ENCODE data around the gene ARL10. TPM values are rescaled to one million over a fixed set of nuclear protein-coding genes. Genes with fewer than 3 reads are reported as not detected.

Gene ARL10
- total RNA-seq, 1 experiment from 2014 or later, result 9.6 TPM

- no peak overlapping the region for H3K18ac ChIP-seq (ENCODE audit: insufficient read length, low read depth, low read length)
- no peak overlapping the region for H3K4me2 ChIP-seq (ENCODE audit: insufficient read depth, insufficient read length, low read length)
- H4K8ac ChIP-seq (replicated peaks; ENCODE audit: insufficient read length, low read depth, low read length), result no peak overlapping the region
- H2AK5ac ChIP-seq (ENCODE audit: insufficient read length, low read length), result no peak overlapping the region
- Mint-ChIP-seq H3K36me3 (ENCODE audit: insufficient read depth in 1 of 3, low read depth in 3 of 3) (peaks cover 48 to 96% (median 89%) of the 10 kb centered on the region in 3 experiments), H3K4me3 (no peak overlapping the region), H3K27me3 (ENCODE audit: low read depth) (no peaks in the 10 kb centered on the region), H3K4me1 (no peaks in the 10 kb centered on the region), H3K9me3 (no peaks in the 10 kb centered on the region), H3K27ac (no peak overlapping the region)
- H3K4me1 ChIP-seq (ENCODE audit: insufficient read depth, low read length), result no peaks in the 10 kb centered on the region
- no peak overlapping the region for H3K14ac ChIP-seq (ENCODE audit: insufficient read depth, low read length)
- H2BK5ac ChIP-seq (ENCODE audit: insufficient read length, low read length), result no peak overlapping the region
- H3K27ac ChIP-seq (ENCODE audit: insufficient read length, low read depth, low read length), result no peak overlapping the region
- H2BK120ac ChIP-seq (ENCODE audit: low read depth, low read length, poor library complexity, severe bottlenecking), result no peak overlapping the region
- no peaks in the 10 kb centered on the region for H3K79me2 ChIP-seq (ENCODE audit: insufficient read depth, low read length)
- WGBS (ENCODE audit: extremely low coverage, insufficient read length, low lambda C conversion rate), result no CpG with 5 or more reads among the region's 8 CpGs
- H2BK15ac ChIP-seq (ENCODE audit: low read depth, low read length), result no peak overlapping the region
- no peak overlapping the region for H3K4ac ChIP-seq (ENCODE audit: low read depth, low read length)
- no peak overlapping the region for H3T11ph ChIP-seq (ENCODE audit: low read length)
- no peaks in the 10 kb centered on the region for H3K9me3 ChIP-seq (ENCODE audit: control insufficient read depth, low read depth, low read length)
- no peaks in the 10 kb centered on the region for H3K23me2 ChIP-seq (ENCODE audit: insufficient read length, low read depth, low read length, poor library complexity, severe bottlenecking)
- no peak overlapping the region for H3K56ac ChIP-seq (ENCODE audit: insufficient read length, low read depth, low read length)
- H3K9ac ChIP-seq (ENCODE audit: extremely low read depth, insufficient read length, low read length), result no peak overlapping the region
- H3K27me3 ChIP-seq (ENCODE audit: insufficient read depth, low read length), result no peaks in the 10 kb centered on the region
- H2AFZ ChIP-seq (ENCODE audit: low read length), result no peak overlapping the region
- H4K91ac ChIP-seq (ENCODE audit: insufficient read length, low read depth, low read length), result no peak overlapping the region
- TF ChIP-seq, protein P1, sequence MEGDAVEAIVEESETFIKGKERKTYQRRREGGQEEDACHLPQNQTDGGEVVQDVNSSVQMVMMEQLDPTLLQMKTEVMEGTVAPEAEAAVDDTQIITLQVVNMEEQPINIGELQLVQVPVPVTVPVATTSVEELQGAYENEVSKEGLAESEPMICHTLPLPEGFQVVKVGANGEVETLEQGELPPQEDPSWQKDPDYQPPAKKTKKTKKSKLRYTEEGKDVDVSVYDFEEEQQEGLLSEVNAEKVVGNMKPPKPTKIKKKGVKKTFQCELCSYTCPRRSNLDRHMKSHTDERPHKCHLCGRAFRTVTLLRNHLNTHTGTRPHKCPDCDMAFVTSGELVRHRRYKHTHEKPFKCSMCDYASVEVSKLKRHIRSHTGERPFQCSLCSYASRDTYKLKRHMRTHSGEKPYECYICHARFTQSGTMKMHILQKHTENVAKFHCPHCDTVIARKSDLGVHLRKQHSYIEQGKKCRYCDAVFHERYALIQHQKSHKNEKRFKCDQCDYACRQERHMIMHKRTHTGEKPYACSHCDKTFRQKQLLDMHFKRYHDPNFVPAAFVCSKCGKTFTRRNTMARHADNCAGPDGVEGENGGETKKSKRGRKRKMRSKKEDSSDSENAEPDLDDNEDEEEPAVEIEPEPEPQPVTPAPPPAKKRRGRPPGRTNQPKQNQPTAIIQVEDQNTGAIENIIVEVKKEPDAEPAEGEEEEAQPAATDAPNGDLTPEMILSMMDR (conservative IDR thresholded peaks at IDR 0.05), result no peak
- no peaks in the 10 kb centered on the region for H4K20me1 ChIP-seq (ENCODE audit: control insufficient read depth, insufficient read depth, insufficient read length)
- no peak overlapping the region for H4K5ac ChIP-seq (ENCODE audit: insufficient read length, low read depth, low read length)
- H2BK12ac ChIP-seq (ENCODE audit: insufficient read length, low read depth, low read length), result no peak overlapping the region
- peaks cover 3% of the 10 kb centered on the region for H3K79me1 ChIP-seq (ENCODE audit: insufficient read depth, low read depth, low read length, poor library complexity, severe bottlenecking)
- no peak overlapping the region for H3K23ac ChIP-seq (ENCODE audit: insufficient read length, low read depth, low read length)
- DNase-seq, result no peak
- H2BK20ac ChIP-seq (ENCODE audit: low read depth, low read length, poor library complexity, severe bottlenecking), result no peak overlapping the region
These were observed 14.9 kb upstream of the ARL10 start for GRCh38 chr5:176350416-176350815.

Measured in H9 (cell line).